ENCODE measurements around the gene OR7C2.

Gene OR7C2

DNA sequence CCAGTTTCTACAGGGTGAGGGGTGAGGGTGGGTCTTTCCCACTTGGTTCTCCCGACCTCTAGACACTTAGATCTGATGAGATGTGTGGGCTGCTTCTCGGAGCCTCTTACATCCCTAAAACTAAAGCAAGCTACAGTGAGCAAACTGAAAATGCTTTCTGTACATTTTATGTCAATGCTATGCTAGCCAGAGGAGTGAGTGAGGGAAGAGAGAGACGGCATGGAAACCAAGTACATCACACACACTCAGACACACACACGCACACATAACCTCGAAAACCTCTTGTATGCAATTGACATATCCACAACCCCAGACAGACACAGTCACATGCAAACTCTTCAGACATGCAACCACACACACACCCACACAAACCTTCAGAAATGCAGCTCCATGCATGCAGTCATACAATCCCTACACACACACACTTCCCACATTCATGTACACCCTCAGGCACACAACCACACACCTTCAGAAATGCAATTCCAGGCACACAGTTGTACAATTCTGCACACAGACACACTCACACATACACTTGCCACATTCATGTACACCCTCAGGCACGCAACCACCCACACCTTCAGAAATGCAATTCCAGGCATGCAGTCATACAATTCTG lies 37.0 kb downstream of the OR7C2 start:
- DNase-seq (ENCODE audit: extremely low read depth in 1 of 2, low read depth in 1 of 2): no peak

DNA sequence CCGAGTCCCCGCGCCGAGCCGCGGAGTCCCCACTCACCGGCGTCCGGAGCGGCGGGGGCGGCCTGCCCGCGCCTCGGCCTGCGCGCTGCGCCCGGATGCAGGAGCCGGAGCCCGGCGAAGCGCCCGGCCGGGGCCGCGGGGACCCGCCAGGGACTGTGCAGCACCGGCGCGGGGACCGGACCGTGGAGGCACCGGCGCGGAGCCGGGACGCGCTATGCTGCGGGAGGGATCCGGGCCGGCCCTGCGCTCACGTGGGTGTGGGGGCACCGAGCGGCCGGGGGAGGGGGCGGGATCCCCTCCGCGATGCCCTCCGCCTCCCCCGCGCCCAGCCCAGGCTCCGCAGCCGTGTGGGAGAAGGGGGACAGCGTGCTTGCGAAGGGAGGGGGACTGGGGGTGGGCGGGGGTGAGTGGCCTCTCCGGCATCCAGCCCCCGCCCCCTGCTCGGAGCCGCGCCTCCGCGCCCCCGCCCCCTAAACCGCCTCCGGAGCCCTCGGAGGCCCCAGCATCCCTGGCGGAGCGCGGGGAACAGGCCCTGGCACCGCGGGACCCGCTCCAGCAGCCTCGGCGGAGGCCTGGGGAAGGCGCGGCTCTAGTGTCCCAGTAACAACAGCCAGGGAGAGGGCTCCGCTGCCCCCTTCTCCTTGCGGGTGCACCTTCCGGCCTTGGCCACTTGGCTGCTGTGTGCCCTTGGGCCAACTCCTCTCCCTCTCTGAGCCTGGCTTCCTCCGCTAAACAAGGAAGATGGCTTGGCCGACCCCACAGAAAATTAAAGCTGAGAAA lies 38.4 kb downstream of the OR7C2 start, which contains the start of gene SLC1A6:
Gene SLC1A6 (minus strand): TSS at position 389 of the 780 bp plus-strand sequence. CDS start 6,954 bp downstream, outside the sequence.
- no peak for DNase-seq (ENCODE audit: extremely low read depth in 1 of 2, low read depth in 1 of 2)

DNA sequence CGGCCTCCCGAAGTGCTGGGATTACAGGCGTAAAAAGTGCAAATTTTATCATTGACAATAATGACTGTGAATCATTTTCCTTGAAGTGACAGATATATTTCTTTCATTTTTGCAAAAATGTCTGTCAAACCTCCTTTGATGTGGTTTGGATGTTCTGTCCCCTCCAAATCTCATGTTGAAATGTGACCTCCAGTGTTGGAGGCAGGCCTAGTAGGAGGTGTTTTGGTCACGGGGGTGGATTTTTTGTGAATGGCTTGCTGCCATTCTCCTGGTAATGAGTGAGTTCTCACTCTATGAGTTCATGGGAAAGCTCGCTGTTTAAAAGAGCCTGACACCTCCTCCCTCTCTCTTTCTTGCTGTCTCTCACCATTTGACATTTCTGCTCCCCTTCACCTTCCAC lies 43.8 kb downstream of the OR7C2 start:
- DNase-seq (ENCODE audit: extremely low read depth in 1 of 2, low read depth in 1 of 2): no peak
